ENCODE measurements around the gene HORMAD1.

GRCh38 chr1:150761801-150762200, 41.1 kb upstream of the HORMAD1 start:
- TF ChIP-seq, protein P1, sequence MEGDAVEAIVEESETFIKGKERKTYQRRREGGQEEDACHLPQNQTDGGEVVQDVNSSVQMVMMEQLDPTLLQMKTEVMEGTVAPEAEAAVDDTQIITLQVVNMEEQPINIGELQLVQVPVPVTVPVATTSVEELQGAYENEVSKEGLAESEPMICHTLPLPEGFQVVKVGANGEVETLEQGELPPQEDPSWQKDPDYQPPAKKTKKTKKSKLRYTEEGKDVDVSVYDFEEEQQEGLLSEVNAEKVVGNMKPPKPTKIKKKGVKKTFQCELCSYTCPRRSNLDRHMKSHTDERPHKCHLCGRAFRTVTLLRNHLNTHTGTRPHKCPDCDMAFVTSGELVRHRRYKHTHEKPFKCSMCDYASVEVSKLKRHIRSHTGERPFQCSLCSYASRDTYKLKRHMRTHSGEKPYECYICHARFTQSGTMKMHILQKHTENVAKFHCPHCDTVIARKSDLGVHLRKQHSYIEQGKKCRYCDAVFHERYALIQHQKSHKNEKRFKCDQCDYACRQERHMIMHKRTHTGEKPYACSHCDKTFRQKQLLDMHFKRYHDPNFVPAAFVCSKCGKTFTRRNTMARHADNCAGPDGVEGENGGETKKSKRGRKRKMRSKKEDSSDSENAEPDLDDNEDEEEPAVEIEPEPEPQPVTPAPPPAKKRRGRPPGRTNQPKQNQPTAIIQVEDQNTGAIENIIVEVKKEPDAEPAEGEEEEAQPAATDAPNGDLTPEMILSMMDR (IDR thresholded peaks at IDR 0.05) = no peak
- no peak for TF ChIP-seq POLR2AphosphoS5 (IDR thresholded peaks at IDR 0.05)
